Right ventricle myocardium superior (tissue), 1 donor: Measurements from ENCODE around the gene COL20A1. TPM values are rescaled to one million over a fixed set of nuclear protein-coding genes. Genes with fewer than 3 reads are reported as not detected.
A peak's percentile ranks its signal among the peaks of the same experiment; 100 is the strongest.

Source experiments
- ATAC-seq: fragments of 200-7000 bp; cut with Tn5 transposase; one replicate; pipeline ENCODE4 v1.9.1; 2020; ENCODE audit warnings: mild to moderate bottlenecking; ENCODE audit not compliant: poor library complexity
- DNase-seq: peaks from one replicate; pipeline ENCODE4 v3.0.0-alpha.2; 2020
- intact Hi-C: fragments of 100-400 bp; cut with DNase I; formaldehyde crosslinking; loops from one replicate; pipeline ENCODE4 v1.11.2; 2022
- total RNA-seq: library from RNA; stranded (reverse); fragmentation: NEBNext Ultra II Directional; extraction: Animal tissue kit (Norgen Biotek cat#: 25700); gene quantifications from one replicate; pipeline ENCODE4 v1.2.1, GENCODE V29; 2021
- donor health status: DM: no; HTN: yes; CAD: no; lungs with severe emphysema.

COL20A1 gene
- total RNA-seq, 1 donor from 2014 or later = not detected

DNA sequence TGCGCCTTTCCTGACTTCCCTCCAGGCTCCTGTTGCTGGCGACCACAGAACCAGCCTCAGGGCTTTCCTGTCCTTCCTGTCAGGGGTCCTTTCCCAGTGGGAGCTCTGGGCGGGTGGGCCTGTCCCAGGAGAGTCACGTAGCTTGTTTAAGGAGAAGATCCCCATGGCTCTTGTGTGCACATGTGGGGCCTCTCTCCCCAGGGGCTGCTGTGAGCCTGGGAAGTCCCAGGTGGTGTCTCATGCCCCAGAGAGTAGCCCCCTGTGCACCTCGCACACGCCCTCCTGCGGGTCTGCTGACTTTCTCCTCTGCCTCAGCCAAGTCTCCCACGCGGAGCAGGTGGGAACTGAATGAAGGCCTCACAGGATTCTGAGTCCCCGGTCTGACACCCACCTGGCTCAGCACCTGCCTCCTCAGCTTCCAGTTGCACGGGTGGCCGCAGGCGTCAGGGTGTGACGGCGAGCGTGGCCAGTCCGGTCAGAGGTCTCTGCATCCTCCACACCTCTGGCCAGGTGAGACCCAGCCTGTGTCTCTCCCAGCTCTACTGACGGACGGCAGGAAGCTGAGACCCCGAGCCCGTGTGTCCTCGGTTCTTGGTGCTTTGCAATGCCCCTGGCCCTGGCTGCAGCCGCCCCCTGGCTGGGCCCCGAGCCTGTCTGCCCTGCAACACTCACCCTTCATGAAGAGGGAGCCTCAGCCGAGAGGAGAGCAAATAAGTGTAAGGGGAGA, 33.1 kb upstream of the COL20A1 start:
- ATAC-seq = no peak
- intact Hi-C loops = no loop called here
- DNase-seq = no peak

DNA sequence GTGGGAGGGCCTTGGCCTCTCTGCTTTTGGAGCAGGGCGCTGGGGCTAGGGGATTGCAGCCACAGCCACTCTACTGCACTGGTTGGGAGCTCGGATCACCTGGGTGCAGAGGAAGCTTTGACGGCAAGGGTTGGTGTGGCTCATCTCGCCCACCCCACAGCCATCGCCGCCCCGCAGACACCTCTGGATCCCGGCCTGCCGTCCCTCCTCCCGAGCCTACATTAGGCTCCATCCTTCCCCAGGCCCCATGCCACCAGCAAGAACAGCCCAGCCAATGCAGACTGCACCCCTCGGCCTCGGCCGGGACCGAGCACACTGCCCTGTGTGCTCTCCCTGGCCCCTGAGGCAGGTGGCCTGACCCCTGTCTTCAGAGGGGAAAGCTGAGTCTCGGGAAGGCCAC, 32.5 kb upstream of the COL20A1 start:
- intact Hi-C loops = no loop called here
- DNase-seq (no peak), ATAC-seq (no peak)

DNA sequence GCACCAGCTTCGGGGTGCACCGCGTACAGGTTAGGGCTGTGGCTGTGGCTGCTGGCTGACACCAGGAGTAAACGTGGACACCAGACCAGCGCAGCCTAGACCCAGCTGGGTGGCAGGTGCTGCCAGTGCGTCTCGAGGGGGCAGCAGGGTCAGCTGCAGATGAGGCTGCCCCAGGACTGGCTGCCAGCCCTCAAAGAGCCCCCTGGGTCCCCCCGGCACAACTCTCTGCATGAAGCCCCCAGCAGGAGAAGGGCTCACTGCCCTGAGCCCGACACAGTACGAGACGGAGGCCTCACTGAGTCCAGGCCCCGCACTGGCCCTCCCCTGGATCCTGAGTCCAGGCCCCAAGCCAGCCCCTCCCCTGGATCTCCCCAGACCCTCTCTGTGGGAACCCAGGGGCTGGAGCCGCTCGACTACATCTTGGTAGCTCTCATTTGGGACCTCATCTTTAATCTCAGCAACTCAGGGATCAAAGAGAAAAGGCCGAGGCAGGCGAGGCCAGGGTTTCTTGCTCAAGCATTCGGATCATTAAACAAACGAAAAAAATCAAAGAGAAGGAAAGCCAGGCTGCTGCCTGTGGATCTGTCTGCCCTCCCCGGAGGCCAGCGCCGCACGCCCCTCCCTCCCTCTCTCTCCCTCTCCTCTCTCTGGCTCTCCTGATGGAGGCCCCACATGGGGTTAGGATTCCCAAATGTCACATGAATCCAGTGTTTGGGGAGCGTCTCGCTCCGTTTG, 31.8 kb upstream of the COL20A1 start:
- intact Hi-C loops = no loop called here
- ATAC-seq = no peak
- DNase-seq = no peak

- no peak for ATAC-seq
- intact Hi-C loops = no loop called here
- DNase-seq = no peak
Measured at GRCh38 chr20:63261795-63262528, 31.0 kb upstream of the COL20A1 start.

DNA sequence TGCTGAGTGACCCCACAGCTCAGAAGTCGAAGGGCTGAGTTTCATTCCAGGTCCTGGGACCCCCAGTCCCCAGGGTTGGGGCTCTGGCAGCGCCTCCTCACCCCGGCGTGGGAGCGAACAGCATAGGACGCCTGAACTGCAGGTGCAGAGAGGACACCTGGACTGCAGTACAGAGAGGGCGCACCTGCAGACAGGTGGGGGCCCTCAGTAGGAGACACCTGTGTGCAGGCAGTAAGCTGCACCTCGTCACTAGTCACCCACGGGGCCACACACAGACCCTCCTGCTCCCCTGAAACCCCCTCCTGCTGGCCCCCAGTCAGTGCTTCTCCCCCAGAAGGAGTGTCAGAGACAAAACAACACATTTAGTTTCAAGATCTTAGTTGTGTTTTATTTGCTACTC, 30.1 kb upstream of the COL20A1 start:
- ATAC-seq = no peak
- no peak for DNase-seq
- intact Hi-C loops = no loop called here

DNA sequence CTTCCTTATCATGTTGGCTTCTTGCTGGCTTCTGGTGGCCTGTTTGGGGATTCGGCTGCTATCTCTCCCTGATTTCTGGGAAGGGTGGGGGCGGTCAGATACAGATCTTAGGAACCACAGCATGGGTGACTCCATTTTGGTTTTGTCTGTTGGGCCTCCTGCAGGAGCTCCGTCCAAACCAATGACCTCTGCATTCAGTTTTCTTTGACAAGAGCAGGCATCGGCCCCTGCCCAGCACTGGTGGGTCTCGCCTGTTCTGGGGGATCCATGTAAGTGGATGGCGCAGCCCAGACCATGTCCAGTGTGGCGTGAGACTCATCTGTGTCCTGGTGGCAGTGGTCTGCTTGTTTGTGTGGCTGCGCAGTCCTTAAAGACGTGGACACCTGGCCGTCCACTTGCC, 29.0 kb upstream of the COL20A1 start:
- ATAC-seq (no peak), DNase-seq (no peak)
- intact Hi-C loops = no loop called here

GRCh38 chr20:63264519-63264918, 28.5 kb upstream of the COL20A1 start:
- intact Hi-C loops = no loop called here
- DNase-seq (no peak), ATAC-seq (no peak)

GRCh38 chr20:63265891-63266515, 27.0 kb upstream of the COL20A1 start:
- intact Hi-C loops = no loop called here
- no peak for DNase-seq
- ATAC-seq = no peak

GRCh38 chr20:63267691-63268090, 25.3 kb upstream of the COL20A1 start:
- intact Hi-C loops = no loop called here
- ATAC-seq (no peak), DNase-seq (no peak)

- no peak for DNase-seq
- intact Hi-C loops = no loop called here
- no peak for ATAC-seq
Measured at GRCh38 chr20:63268256-63268655, 24.7 kb upstream of the COL20A1 start.

GRCh38 chr20:63268671-63269439, 24.1 kb upstream of the COL20A1 start:
- intact Hi-C loops = no loop called here
- ATAC-seq = no peak
- DNase-seq = no peak

GRCh38 chr20:63269724-63270123, 23.3 kb upstream of the COL20A1 start:
- intact Hi-C loops = no loop called here
- DNase-seq (no peak), ATAC-seq (no peak)

- intact Hi-C loops = no loop called here
- DNase-seq (no peak), ATAC-seq (no peak)
Measured at GRCh38 chr20:63270606-63271325, 22.2 kb upstream of the COL20A1 start.

DNA sequence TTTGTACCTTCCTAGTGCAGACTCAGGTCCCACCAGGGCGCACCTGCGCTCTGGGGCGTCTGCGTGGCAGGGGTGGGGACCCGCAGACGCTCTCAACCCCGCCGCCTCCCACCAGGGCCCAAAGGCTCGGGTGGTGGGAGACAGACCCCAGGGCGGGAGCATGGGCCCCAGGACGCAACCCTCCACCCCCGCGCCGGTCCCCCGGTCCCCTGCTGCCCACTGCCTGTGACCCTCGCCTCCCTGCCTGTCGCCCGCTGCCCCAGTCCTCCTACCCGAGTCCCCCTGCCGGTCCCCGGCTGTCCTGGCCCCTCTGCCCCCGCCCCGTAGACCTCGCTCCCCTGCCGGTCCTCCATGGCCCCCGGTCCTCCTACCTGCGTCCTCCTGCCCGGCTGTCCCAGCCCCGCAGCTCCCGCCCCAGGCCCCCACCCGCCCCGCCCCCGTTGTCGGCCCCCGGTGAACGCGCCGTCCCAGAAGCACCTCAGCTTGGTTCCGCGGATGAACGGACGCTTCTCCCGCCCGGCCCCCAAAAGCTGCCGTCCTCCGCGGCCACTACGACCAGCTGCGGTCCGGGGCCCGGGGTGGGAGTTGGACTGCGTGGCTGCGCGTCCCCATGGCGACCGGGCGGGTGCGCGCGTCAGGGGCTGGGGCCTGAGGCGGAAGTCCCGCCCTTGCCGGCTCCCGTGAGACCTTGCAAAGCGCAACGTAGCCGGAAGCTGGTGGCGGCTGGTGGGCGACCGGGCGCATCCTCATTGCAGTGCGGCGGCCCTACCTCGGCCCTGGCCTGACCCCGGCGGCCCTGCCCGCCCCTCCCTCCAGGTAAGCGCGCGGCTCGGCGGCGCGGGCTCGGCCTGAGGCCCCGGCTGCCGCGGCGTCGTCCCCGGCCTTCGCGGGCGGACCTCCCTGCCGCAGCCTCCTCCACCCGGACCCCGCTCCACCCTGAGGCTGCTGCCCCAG, 20.6 kb upstream of the COL20A1 start, which contains the start of gene ARFGAP1:
ARFGAP1 (plus strand) TSS at position 709 of the 954 bp plus-strand sequence. CDS start 2,768 bp downstream, outside the sequence.
- ATAC-seq (peak; percentile 99), DNase-seq (peak; percentile 96)
- intact Hi-C loops = no loop called here

DNA sequence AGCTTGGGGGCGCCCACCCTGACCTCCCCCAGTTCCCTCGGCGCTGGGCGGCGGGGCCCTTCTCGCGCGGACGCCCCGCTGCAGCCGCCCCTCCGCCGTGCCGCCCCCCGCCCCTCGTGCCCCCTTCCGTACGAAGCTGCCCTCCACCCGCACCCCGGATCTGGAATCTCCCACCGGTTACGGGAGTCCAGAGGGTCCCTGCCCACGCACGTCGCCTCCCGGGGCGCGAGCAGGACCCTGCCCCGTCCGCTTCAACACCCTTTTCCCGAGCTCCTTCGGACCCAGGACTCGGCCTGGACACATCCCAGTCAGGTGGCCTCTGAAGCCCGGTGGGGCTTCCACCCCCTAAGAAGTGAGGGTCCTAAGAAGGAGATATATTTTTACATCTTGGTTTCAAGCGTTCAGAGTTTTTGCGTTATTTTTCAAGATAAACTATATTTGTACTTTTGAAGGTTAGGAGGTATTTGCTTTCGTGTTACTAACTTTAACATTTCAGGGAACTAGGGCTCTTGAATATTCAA, 19.9 kb upstream of the COL20A1 start:
- DNase-seq = no peak
- intact Hi-C loops = no loop called here
- ATAC-seq = no peak

GRCh38 chr20:63273635-63274380, 19.2 kb upstream of the COL20A1 start:
- ATAC-seq (no peak), DNase-seq (no peak)
- intact Hi-C loops = no loop called here
